Measurements from ENCODE around the gene VAV3.

- TF ChIP-seq, protein P1, sequence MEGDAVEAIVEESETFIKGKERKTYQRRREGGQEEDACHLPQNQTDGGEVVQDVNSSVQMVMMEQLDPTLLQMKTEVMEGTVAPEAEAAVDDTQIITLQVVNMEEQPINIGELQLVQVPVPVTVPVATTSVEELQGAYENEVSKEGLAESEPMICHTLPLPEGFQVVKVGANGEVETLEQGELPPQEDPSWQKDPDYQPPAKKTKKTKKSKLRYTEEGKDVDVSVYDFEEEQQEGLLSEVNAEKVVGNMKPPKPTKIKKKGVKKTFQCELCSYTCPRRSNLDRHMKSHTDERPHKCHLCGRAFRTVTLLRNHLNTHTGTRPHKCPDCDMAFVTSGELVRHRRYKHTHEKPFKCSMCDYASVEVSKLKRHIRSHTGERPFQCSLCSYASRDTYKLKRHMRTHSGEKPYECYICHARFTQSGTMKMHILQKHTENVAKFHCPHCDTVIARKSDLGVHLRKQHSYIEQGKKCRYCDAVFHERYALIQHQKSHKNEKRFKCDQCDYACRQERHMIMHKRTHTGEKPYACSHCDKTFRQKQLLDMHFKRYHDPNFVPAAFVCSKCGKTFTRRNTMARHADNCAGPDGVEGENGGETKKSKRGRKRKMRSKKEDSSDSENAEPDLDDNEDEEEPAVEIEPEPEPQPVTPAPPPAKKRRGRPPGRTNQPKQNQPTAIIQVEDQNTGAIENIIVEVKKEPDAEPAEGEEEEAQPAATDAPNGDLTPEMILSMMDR (IDR thresholded peaks at IDR 0.05), result no peak
- no peak for TF ChIP-seq OVOL2 (CRISPR knock-in tag; IDR thresholded peaks at IDR 0.05; ENCODE audit: borderline replicate concordance)
- TF ChIP-seq, protein P2, sequence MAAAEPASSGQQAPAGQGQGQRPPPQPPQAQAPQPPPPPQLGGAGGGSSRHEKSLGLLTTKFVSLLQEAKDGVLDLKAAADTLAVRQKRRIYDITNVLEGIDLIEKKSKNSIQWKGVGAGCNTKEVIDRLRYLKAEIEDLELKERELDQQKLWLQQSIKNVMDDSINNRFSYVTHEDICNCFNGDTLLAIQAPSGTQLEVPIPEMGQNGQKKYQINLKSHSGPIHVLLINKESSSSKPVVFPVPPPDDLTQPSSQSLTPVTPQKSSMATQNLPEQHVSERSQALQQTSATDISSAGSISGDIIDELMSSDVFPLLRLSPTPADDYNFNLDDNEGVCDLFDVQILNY (CRISPR knock-in tag; IDR thresholded peaks at IDR 0.05), result no peak
Observed at GRCh38 chr1:107622535-107622934, 342.4 kb downstream of the VAV3 start.

All from WTC11 (cell line).